ENCODE results near the gene COL18A1. TPM values are rescaled to one million over a fixed set of nuclear protein-coding genes. Genes with fewer than 3 reads are reported as not detected.

COL18A1 gene
- total RNA-seq, 1 donor, result 33.7 TPM

DNA sequence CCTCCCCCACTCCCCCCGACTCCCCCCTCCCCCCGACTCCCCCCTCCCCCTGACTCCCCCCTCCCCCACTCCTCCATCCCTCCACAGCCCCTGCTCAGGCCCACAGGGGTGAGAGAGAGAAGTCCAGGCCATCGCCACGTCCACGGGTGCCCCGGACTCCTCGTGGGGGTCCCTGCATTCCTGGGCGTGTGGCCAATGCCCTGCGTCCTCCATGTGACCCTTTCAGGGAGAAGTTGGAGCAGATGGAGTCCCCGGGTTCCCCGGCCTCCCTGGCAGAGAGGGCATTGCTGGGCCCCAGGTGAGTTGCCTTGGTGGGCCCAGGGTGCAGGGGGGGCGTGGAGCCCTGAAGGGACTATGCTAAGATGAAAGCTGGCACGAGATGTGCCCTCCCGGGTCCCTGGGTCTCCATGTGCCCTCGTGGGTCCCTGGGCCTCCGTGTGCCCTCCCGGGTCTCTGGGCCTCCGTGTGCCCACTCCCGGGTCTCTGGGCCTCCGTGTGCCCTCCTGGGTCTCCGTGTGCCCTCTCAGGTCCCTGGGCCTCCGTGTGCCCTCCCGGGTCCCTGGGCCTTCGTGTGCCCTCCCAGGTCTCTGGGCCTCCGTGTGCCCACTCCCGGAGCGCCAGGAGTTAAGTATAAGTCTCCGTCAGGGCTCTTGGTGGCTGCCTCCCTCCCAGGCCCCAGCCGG lies 85.2 kb downstream of the COL18A1 start:
- TF ChIP-seq, protein P1, sequence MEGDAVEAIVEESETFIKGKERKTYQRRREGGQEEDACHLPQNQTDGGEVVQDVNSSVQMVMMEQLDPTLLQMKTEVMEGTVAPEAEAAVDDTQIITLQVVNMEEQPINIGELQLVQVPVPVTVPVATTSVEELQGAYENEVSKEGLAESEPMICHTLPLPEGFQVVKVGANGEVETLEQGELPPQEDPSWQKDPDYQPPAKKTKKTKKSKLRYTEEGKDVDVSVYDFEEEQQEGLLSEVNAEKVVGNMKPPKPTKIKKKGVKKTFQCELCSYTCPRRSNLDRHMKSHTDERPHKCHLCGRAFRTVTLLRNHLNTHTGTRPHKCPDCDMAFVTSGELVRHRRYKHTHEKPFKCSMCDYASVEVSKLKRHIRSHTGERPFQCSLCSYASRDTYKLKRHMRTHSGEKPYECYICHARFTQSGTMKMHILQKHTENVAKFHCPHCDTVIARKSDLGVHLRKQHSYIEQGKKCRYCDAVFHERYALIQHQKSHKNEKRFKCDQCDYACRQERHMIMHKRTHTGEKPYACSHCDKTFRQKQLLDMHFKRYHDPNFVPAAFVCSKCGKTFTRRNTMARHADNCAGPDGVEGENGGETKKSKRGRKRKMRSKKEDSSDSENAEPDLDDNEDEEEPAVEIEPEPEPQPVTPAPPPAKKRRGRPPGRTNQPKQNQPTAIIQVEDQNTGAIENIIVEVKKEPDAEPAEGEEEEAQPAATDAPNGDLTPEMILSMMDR (IDR thresholded peaks at IDR 0.05; ENCODE audit: insufficient read depth, low read depth, low read length), result no peak
- no peak for DNase-seq (ENCODE audit: low read depth)
- no peak overlapping the region for H3K4me3 ChIP-seq (ENCODE audit: low read depth, low read length)

DNA sequence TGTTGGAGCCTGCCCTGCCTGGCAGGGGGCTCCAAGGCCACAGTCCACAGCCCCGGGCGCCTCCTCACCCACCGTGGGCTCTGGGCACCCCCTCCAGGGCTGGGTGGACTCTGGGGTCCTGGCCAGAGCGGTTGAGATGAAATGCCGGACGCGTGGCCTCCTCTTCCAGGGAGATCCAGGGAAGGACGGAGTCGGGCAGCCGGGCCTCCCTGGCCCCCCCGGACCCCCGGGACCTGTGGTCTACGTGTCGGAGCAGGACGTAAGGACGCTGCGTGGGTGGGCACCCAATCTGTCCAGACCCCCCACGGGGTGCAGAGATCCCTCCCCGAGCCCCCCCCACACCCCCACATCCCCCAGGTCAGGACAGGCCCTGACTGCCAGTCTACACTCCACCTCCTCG lies 86.1 kb downstream of the COL18A1 start:
- TF ChIP-seq, protein P1 (IDR thresholded peaks at IDR 0.05; ENCODE audit: insufficient read depth, low read depth, low read length), result no peak
- DNase-seq (ENCODE audit: low read depth), result no peak

DNA sequence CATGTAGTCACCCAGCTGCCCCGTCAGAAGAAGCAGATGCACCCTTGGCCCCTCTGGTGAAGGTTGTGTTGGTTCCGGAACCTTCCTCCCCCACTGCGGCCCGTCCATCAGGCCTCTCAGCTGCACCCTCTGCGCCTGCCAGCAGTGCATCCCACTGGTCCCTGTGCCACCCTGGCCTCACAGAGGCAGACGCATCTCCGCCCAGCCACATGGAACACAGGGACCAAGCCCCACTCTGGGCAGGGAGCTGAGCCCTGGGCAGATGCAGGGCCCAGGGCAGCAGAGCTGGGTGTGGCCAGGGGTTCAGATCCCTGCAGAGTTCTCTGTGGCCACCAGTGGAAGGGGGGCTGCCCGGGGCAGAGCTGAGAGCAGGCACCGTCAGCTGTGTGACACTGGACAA lies 86.7 kb downstream of the COL18A1 start:
- H3K4me3 ChIP-seq (ENCODE audit: low read depth, low read length), result no peak overlapping the region
- no peak for DNase-seq (ENCODE audit: low read depth)
- TF ChIP-seq, protein P1 (IDR thresholded peaks at IDR 0.05; ENCODE audit: insufficient read depth, low read depth, low read length), result no peak

More for the DNA sequence above, 86.1 kb downstream of the COL18A1 start:
- no peak overlapping the region for H3K4me3 ChIP-seq (ENCODE audit: low read depth, low read length)

DNA sequence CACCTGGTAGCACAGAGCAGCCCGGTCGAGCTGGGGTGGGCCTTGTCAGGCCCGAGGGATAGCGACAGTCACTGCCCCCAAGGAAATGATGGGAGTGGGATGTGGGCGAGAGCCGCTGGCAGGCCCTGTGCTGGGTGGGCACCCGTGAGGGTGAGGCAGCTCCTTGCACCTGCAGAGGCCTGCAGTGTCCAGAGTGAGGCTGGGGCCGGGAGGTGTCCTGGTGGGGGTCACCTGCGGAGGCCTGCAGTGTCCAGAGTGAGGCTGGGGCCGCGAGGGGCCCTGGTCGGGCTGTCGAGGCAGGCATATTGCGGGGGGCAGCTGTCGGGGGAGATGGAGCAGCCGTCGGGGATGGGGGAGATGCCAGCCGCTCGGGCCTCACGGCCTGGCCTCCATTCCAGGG lies 87.8 kb downstream of the COL18A1 start:
- TF ChIP-seq, protein P1 (IDR thresholded peaks at IDR 0.05; ENCODE audit: insufficient read depth, low read depth, low read length), result no peak
- H3K4me3 ChIP-seq (ENCODE audit: low read depth, low read length), result no peak overlapping the region
- no peak for DNase-seq (ENCODE audit: low read depth)

DNA sequence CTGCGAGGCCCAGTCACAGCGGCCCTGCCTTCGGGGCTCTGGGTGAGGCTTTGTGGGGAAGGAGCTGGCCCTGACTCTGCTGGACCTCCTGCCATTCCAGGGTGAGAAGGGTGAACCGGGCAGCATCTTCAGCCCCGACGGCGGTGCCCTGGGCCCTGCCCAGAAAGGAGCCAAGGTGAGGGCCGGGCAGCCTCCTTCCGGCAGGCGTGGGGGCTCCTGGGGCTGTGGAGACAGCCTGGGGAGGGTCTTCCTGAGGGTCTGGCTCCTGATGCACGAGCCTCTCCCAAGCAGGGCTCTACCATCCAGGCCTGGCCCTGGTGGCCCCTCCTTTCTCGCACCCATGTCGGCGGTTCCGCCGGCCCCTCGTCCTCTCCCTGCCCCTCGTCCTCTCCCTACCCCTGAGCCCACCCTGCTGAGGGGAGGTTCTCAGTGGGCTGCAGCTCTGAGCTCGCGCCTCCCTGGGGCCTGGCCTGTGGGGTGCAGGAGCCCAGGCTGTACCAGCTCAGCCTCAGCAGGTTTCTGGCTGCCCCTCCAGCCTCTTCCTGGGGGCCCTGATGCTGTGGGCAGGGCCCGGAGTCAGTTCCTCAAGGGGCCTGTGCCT lies 88.5 kb downstream of the COL18A1 start:
- no peak overlapping the region for H3K4me3 ChIP-seq (ENCODE audit: low read depth, low read length)
- no peak for DNase-seq (ENCODE audit: low read depth)
- TF ChIP-seq, protein P1 (IDR thresholded peaks at IDR 0.05; ENCODE audit: insufficient read depth, low read depth, low read length), result no peak

DNA sequence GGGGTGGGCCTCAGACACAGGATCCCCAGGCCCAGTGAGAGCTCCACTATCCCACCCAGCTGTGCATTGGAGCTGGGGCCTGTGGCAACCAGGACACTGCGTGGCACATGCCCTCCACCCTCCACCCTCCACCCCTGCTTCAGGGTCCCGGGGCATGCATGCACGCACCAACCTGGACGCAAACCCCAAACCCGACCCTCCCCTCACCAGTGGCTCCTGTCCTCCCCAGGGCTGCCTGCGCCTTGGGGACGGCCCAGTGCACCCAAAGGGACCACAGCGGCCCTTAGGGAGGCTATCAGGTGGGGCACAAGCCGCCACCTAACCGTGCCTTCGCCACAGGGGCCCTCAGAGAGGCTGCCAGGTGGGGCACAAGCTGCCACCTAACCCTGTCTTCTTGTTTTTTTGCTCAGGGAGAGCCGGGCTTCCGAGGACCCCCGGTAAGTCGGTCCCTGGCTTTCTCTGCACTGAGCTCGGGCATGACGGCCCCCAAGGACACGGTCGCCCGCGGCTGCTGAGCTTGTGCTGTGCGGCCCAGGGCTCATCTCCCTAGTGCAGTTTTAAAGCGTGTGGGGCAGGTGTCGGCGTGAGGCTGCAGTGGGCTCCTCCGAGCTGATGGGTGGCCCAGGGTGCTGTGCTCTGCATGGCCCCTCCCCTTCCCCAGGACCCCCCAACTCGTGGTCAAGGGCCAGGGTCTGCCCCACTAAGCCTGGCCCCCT lies 89.3 kb downstream of the COL18A1 start:
- TF ChIP-seq, protein P1 (IDR thresholded peaks at IDR 0.05; ENCODE audit: insufficient read depth, low read depth, low read length), result no peak
- H3K4me3 ChIP-seq (ENCODE audit: low read depth, low read length), result no peak overlapping the region
- no peak for DNase-seq (ENCODE audit: low read depth)
